Measurements from ENCODE around the gene HDGF.

Gene HDGF

DNA sequence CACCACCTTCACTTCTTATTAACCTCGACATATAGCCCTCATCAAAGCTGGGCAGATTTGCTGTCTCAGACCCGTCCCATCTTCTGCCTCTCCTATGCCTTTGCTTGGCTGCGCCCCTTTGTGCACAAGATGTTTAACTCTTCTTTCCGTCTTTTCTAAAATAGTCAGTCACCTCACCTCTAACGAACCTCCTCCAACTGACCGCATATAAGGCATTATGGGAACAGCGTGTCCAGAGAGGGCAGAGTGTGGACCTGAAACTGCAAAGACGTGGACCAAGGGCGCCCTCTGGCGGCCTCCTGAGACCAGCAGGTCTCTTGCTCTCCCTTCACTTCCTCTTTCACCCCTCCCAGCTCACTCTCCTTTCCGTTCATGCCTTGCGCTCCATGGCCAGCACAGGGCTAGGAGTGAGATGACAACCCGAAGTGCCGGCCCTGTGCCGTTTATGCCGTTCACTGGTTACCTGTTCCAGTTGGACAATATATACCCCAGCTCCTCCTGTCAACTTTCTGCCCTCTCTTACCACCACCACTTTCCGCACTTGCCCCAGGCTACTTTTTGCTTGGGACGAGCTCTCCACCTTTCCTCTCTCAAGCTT, 25.7 kb downstream of the HDGF start:
- DNase-seq (ENCODE audit: low spot score) = peak; percentile 78

DNA sequence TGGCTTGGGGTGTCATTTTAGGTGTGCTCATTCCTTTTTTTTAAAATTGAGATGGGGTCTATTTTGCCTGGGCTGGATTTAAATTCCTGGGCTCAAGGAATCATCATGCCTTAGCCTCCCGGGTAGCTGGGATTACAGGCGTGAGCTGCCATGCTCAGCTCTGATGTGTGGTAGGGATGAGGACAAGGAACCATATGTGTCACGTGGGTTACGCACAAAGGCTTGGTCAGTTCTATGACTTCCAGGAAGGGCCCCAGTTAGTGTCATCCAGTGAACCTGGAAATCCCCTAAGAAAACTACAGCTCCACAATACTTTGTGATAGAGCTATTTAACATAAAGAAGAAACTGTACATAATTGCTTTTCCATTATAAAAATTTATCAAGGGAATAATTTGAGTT, 29.9 kb downstream of the HDGF start:
- no peak for DNase-seq (ENCODE audit: low spot score)

DNA sequence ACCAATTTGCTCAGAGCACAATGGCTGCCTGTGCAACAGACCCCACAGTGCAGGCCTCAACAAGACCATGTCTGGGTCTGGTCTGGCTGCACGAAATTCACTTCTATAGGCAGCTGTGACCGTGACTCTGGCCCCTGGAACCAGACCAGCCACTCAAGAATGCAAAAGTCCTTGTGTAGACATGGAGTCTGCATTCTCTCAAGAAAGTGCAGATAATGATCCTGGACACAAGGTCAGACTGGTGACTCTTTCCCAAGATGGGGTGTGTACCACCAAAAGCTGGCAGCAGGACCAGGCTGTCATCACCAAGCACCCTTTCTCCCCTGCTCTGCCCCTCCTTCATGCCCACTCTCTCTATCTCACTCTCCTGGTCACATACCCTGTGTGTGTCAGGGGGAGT, 30.3 kb downstream of the HDGF start:
- no peak for DNase-seq (ENCODE audit: low spot score)

DNA sequence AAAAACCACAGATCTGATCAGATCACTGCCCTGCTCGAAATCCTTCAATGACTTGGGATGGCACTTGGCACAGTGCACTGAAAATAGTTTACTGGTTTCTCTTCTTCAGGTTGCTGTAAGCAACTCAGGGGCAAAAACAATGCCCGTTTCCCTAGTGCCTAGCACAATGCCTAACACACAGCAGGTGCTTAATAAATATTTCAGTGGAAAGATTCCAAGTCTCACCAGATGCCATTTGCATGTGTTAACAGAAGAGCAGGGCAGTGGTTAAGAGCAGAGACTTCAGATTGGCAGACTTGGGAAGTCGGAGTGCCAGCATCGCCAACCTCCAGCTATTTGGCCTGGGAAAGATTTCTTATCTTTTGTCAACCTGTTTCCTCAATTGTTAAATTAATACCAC, 34.1 kb downstream of the HDGF start:
- no peak for DNase-seq (ENCODE audit: low spot score)

DNA sequence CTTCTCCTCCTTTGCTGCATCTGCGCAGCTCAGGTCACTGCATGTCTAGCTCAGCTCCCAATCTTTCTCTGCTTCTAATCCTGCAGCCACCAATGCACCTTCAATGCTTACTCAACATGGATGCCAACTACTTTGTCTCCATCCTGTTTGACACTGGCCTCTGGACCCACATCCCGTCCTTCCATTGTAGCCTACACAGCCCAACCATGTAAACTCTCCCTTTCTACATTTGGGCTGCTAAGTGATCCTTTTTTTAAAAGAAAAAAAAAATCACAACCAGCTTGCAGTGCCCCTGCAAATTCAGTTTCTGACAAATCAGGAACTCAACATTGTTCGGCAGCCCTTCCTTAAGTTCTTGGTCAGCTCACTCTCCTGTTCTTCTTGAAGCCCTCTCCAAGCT, 36.6 kb downstream of the HDGF start:
- no peak for DNase-seq (ENCODE audit: low spot score)

DNA sequence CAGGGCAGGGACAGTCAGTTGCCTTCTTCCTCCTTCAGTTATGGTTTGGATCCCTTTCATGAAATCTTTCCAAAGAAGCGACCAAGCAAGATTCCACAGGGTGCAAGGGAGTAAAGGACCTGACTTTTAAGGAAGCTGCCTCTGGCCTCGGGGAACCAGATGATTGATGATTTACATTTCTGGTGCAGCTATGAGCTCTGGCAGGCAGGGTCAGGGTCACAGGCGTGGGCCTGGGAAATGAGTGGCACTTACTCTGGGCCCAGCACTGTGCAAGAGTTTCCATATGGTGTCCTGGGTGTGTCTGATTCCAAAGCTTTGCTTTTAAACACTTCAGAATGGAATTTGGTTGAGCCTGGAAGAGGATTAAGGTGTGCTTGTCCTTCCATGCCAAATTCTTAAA, 38.8 kb downstream of the HDGF start:
- no peak for DNase-seq (ENCODE audit: low spot score)

DNA sequence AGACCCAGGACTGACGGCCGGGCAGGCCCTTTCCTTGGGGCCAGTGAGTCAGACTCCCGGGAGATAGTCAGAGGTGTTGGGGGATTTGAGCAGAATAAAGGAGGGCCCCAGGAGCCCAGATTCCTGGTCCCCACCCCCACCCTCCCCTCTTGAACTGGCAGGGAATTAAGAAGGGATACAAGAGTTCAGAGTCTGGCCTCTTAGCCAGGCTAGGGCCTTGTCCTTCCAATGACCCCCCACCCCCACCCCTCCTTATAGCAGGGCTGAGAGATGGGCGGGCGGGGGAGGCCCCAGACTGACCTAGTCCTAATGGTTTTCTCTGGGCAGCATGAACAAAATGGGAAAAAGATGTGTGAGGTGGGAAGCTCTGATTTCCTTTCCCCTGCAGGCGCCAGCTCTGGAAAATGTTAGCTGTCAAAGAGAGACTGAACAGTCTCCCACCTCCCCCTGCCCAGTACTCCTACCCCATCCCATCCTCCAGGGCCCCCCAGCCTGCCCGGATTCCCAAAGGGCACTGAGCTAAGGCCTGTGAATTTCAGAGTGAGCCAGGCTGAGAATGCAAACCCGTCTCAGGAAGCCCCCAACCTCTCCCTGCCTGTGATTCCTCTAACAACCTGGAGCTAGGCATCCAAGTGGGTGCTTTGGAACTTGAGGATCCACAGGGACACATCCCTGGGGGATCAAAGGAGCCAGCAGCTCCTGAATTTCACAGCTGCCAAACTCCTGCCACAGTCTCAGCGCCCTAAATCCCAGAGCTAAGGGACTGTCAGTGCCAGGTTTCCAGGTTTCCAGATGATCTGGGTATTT, 40.3 kb downstream of the HDGF start:
- no peak for DNase-seq (ENCODE audit: low spot score)

DNA sequence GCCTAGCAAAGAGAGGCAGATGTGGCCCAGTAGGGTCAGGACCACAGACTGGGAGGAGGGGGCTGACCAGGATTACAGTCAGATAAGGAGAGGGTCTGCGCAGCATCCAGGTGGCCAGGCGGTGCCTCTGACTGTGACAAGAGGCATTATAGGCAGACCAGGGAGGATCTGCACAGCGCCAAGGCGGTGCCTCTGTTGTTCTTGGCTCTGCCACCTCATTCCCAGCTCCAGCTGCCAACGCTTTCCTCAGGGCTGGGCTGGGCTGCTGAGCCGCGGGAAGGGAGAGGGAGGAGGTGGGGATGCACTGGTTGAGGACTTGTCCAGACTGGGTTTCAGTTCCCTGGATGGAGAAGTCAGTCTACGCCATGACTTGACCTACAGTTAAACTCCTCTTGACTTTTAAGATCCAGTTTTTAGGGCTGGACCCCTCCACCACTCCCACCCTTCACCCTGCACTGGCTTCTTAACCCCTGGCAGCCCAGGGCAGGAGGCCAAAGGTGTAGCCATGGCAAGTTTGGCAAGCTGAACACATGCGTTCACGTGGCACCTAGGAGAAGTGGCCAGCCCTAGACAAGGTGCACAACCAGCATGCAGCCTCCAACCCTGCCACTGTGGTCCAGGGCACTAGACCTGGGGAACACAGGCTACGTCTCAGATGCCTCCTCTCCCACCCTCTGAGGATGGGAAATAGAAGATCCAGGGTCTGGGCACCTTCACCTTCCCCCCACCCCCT, 41.6 kb downstream of the HDGF start:
- no peak for DNase-seq (ENCODE audit: low spot score)

DNA sequence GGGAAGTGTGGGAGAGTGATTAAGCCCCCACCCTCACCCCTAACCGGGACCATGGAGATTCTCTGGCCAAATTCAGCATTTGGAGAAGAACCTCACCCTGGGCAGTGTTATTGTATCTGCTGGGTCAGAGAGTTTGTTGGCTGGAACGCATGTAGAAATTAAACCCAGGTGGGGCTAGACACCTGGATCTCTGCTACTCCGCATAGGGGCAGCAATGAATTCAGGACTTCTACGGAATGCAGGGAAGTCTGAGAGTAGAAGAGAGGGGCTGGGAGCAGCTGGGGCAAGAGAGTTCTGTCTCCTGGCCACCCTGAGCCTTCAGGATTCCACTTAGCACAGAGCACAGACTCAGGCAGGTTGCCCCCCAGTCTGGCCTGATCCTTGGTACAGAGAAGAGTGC, 42.4 kb downstream of the HDGF start:
- no peak for DNase-seq (ENCODE audit: low spot score)

DNA sequence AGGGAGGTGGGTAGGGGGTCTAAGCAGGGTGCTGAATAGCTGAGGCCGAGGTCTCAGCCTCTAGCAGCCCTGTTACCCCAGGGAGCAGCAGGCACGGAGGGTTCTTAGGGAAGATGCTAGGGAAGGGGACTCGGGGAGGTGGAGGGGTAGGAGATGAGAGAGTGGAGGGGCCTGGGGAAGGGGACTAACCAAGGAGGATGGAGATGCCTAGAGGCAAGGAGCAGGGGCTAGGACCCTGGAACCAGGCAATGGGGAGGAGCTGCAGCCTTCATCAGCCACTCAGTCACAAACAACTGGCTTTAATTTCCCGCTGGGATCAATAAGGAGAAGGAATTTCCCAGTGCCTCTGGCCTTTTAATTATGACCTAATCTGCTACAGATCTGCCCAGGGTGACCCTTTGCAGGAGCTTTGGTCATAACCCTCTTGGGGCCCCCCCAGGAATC, 43.2 kb downstream of the HDGF start:
- no peak for DNase-seq (ENCODE audit: low spot score)

DNA sequence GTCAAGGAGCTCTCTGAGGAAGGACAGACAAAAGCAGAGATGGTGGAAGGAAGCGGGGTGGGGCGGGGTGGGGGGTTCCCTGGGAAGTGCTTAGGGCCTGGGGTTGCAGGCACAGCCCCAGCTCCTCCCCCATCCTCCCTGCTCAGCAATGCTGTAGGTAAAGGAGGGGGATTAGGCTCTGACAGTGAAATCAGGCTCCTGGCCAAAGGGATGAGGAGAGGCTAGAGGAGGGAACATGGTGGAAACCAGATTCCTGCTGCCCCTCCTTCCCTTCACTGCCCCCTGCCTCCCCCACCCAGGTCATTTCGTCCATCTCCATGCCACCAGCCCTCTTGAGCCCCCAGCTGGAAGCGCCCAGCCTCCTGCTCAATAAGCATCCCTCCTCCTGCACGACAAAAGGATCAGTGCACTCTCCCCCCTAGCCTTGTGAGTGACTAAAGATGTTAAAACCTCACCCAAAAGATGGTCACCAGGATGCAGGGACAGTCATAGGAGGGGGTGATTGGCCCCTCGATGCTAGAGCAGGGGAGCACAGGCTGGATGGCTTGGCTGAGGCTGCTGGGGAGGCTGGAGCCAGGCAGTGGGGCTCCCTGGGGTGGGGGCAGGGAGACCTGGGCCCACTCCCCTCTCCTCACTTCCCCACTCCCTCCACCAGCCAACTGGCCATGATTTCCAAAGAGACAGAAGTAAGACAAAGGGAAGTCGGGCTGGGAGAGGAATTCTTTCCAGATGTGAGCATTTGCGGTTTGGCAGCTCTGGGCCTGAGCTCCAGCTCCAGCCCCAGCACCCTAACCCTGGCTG, 43.9 kb downstream of the HDGF start:
- no peak for DNase-seq (ENCODE audit: low spot score)

DNA sequence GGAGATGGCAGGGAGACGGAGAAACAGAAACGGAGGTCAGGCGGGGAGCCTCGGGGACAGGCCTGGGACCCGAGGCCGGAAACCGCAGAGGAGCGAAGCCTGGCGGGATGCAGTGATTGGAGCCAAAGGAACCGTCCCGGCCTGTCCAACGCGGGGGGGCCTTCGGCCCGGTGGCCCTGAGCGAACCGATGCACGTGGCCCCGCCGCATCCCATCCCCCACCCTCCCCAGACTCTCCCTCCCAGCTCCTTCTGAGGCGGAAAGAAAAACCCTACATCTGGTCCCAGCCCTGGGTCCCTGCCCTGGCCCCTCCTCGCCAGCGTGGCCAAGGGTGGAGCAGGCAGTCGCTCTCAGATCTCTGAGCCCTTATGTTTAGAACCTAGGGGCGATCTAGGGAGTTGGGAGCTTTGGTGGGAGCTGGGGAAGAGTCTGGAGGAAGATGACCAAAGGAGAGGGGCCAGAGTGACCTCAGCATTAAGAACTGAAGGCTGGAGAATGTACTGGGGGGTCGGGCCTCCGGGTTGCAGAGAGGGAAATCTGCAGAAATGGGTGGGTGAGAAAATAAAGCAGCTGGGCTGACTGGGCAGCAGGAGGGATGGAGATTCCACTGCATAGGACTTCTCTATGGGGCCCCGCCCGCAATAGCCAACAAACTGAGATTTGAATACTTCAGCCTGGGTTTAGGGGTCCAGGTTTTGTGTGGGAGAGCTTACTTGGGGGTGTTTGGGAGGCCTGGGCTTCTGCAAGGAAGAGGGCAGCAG, 44.6 kb downstream of the HDGF start:
- DNase-seq (ENCODE audit: low spot score) = no peak

DNA sequence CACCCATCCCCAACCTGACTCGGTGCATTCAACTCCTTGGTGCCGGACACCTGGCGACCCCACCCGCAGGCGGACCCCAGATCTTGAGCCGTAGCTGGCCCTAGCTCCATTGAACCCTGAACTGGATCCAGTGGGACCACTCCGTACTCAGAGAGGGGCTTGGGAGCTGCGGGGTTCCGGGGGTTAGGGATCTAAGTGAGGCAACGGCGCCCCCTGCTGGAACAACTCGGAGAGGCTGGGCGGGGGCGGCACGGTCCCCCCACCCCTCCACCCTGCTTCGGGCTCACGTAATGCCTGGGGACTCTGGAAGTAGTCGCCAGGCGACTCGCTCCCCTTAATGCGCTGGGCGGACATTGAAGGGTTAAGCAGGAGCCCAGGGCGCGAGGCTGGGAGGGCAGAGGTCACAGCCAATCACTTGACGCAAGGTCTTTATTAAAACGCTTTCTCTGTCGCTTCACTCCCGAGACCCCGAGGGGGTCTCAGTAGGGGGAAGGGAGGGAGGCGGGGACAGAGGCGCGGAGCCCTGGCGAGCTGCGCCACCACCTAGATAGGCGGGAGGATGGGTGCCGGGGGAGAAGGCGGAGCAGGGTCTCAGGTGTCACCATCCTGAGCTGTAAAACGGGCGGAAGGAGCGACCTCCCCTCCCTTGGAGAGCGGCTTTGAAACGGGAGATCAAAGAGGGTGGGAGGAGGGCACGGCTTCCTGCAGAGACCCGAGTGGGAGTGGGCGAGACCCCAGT, 45.4 kb downstream of the HDGF start:
- peak; percentile 58 for DNase-seq (ENCODE audit: low spot score)

DNA sequence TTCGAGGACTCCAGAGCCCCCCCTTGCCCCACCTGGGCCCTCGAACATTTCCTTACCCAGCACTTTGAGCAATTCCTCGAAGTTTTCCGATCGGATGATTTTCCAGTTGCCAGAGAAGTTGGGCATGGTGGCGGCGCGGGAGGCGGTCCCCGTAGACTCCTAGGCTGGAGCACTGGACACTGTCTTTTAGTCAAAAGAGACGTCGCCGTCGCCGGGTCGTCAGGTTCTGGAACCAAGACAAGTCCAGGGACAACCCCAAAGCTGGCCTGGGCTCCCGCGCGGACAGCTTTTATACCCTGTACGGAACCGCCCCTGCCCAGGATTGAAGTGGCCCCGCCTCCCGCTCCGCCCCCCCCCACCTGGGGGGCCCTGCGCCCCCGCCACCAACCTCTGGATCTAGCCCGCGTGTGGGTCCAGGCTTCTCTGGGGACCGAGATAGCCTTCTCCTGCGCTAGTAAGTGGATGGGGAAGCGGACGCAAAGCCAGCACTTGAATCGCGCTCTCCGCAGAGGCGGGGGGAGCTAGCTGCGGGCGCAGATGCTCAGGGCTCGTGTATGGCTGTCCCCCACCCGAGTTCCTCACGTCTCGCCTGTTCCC, 46.1 kb downstream of the HDGF start, which contains the start of gene CRABP2:
CRABP2 (minus strand) TSS at position 263 of the 597 bp plus-strand sequence; CDS start at position 126, 137 bp downstream.
- no peak for DNase-seq (ENCODE audit: low spot score)

DNA sequence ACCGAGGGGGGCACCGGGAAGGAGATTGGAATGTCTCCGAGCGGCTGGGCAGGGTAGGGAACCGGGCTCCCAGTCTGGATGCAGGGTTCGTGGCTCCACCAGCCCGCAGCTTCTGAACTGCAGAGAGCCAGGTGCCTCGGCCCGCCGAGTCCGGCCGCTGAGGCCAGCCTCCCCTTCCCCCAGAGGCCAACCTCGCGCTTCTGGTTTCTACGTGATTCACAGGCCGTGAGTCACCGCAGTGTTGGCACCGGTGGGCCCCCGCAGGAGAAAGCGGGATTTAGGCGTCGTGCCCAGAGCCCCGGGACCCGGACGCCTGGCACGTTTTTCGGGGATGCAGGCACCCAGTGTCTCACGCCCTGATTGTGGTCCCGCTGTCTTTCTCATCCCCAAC, 46.5 kb downstream of the HDGF start:
- DNase-seq (ENCODE audit: low spot score) = peak; percentile 21

DNA sequence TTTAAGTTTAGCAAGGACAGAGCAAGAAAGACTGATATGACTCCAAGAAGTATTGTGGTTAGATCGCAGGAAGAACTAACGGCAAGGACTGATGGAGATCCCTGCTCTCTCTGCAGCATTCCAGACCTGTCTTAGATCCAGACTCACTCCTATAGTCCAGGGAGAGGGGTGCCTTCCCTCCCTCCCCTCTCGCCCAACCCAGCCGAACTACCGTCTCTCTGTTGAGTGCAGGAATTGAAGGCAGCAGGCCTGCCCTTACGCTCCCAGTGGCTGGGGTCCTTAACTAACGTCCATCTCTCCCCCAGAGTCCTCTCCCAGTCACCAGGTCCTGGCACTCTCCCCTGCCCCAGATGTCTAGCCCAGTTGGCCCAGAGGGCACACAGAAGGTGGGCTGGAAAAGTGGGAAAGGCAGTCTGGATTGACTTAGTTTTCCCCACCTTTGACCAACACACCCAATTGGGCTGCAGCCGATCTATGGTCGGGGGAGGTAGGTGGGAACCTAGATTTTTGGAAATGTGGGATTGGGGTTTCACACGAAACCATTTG, 47.2 kb downstream of the HDGF start:
- no peak for DNase-seq (ENCODE audit: low spot score)

DNA sequence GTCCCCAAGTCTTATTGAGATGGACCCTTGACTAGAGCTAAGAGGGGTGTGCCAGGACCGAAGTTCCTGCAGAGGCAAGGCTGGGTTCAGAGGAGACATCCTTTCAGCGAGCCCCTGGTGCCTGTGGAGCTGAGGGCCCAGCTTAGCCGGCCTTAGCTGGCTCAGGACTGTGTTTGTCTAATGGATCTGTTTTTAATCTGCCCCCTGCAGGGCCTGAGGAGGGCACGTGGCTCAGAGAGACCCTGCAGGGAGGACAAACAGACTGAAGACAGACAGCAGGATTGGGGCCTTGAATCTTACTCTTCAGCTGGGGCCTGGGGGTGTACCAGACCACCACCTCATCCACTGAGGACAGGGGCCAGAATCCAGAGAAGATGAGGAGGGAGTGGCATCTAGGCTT, 47.7 kb downstream of the HDGF start:
- no peak for DNase-seq (ENCODE audit: low spot score)

DNA sequence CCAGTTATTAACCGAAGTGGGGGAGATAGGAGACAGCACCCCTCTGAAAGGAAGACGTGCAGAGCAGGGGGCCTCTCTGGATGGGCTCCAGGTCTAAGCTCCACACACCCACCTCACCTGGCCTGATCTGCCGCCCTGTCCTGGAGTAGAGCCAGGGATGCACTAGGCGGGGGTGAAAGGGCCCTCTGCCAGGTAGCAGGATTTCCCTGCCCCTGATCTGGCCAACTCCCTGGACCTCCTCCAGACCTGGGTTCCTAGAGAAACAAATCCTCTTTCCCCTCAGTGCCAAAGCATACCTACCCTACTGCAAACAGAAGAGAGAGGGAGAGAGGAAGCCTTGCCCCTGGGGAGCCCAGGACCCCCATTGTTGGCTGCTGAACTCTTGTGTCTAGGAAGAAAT, 48.1 kb downstream of the HDGF start:
- DNase-seq (ENCODE audit: low spot score) = no peak

DNA sequence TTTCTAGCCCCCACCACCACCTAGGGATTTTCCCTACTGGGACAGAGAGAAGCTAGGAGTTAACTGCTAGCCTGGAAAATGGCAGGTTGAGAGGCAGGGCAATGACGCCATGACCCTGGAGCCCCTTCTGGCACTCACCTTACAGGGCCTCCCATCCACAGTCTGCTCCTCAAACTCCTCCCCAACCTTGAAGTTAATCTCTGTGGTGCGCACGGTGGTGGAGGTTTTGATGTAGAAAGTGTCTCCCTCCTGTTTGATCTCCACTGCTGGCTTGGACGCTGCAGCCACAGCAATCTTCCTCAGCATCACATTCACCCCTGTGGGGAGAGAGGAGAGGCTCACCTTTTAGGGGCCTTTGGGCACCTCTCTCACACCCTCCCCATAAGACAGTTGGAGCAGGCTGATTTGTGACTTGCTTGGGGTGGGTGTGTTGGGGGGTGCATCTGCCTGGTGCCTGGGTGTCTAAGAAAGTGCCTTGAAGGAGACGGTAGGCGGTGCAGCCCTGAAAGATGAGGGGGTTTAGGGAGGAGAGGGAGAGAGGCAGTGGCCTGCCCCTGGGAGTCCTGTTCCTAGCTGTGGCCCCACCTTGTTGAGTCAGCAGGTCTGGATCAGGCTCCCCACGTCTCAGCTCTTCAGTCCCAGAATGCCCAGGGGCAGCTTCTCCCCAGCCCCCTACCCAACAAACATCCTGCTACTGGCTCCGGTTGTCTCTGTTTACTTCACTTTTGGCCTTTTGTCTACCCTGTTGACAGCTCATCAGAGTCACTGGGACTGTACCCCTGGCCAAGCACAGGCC, 50.5 kb downstream of the HDGF start:
- no peak for DNase-seq (ENCODE audit: low spot score)
